K562 (cell line): ENCODE measurements around the gene WASHC4. TPM values are rescaled to one million over a fixed set of nuclear protein-coding genes. Genes with fewer than 3 reads are reported as not detected.

ENCODE experiments used
- BRCA1 ChIP-seq, 2 experiments: fragments of 450-650 bp in 1 of 2; sonication (generic) in 1 of 2; formaldehyde crosslinking in 1 of 2; IDR thresholded peaks; 2 replicates each; pipeline versions ENCODE4 v1.5.0 to v1.6.1; 2017 to 2020; ENCODE audit warnings: mild to moderate bottlenecking in 1 of 2, missing genetic modification reagents in 1 of 2
- E4F1 ChIP-seq: fragments of 250-450 bp; sonication (Bioruptor Pico); IDR thresholded peaks from 2 replicates; pipeline ENCODE4 v1.5.0; 2021; ENCODE audit warnings: mild to moderate bottlenecking, borderline replicate concordance
- GTF2B ChIP-seq: IDR thresholded peaks from 2 replicates; pipeline ENCODE4 v1.6.1; 2011; ENCODE audit not compliant: insufficient read length; ENCODE audit errors: extremely low read depth
- HIVEP1 ChIP-seq: fragments of 250-450 bp; sonication (Bioruptor Pico); IDR thresholded peaks from 2 replicates; pipeline ENCODE4 v1.4.0; 2020; ENCODE audit warnings: mild to moderate bottlenecking
- HMG20B ChIP-seq: fragments of 250-450 bp; sonication (Bioruptor Pico); IDR thresholded peaks from 2 replicates; pipeline ENCODE4 v1.5.0; 2021; ENCODE audit warnings: mild to moderate bottlenecking
- HNRNPL ChIP-seq: fragments of 200-400 bp; formaldehyde crosslinking; IDR thresholded peaks from 2 replicates; pipeline ENCODE4 v1.6.1; 2017; ENCODE audit warnings: low read depth, mild to moderate bottlenecking, low read length
- KDM2B ChIP-seq: fragments of 250-450 bp; sonication (Bioruptor Pico); IDR thresholded peaks from 2 replicates; pipeline ENCODE4 v1.8.0; 2021; ENCODE audit warnings: mild to moderate bottlenecking, moderate library complexity
- MCM2 ChIP-seq: fragments of 450-650 bp; IDR thresholded peaks from 2 replicates; pipeline ENCODE4 v1.6.1; 2017; ENCODE audit warnings: low read depth, mild to moderate bottlenecking
- SP1 ChIP-seq: sonication (generic); formaldehyde crosslinking; IDR thresholded peaks from 2 replicates; pipeline ENCODE4 v1.8.1; 2022; ENCODE audit warnings: mild to moderate bottlenecking, missing genetic modification reagents
- SRSF9 ChIP-seq: fragments of 200-400 bp; formaldehyde crosslinking; IDR thresholded peaks from 2 replicates; pipeline ENCODE4 v1.6.1; 2017; ENCODE audit warnings: low read depth, low read length, borderline replicate concordance
- STAT5B ChIP-seq: fragments of 250-450 bp; sonication (Bioruptor Pico); IDR thresholded peaks from 2 replicates; pipeline ENCODE4 v1.8.0; 2021; ENCODE audit warnings: mild to moderate bottlenecking, inconsistent platforms
- TEAD4 ChIP-seq, 2 experiments: sonication (generic) in 1 of 2; formaldehyde crosslinking in 1 of 2; IDR thresholded peaks; 2 replicates each; pipeline versions ENCODE4 v1.6.1 to v1.8.0; 2012 to 2022; ENCODE audit warnings: borderline replicate concordance in 1 of 2, inconsistent platforms in 1 of 2, low read length in 1 of 2, mild to moderate bottlenecking in 1 of 2, missing genetic modification reagents in 1 of 2
- polyA plus RNA-seq, 8 experiments: library from polyadenylated mRNA; depleted of rRNA in 4 of 8; stranded (reverse) in 5 of 8; unstranded in 3 of 8; fragments of >200 nt; fragmentation: Nextera tagmentation in 2 of 8; fragmentation: Illumina TruSeq in 1 of 8; extraction: Ambion mirVana in 2 of 8; extraction: Trizol in 1 of 8; gene quantifications; 2 replicates each; pipeline versions ENCODE4 v1.2.1 to v1.2.3, GENCODE V29; 2011 to 2014; ENCODE audit warnings: inconsistent platforms in 1 of 8, missing spikeins in 1 of 8
- total RNA-seq, 7 experiments: library from RNA; depleted of rRNA in 6 of 7; stranded (reverse); fragments of >200 nt in 6 of 7; fragmentation: Illumina TruSeq in 2 of 7; extraction: Trizol in 2 of 7; gene quantifications; 2 replicates each; pipeline versions ENCODE4 v1.2.1 to v1.2.3, GENCODE V29; 2011 to 2021; ENCODE audit warnings: low replicate concordance in 1 of 7
- TF ChIP-seq, protein P1 (sequence below): sonication (generic); formaldehyde crosslinking; IDR thresholded peaks from 2 replicates; pipeline ENCODE4 v1.8.1; 2023; ENCODE audit warnings: mild to moderate bottlenecking, missing genetic modification reagents

WASHC4 gene
- total and polyA plus RNA-seq, 9 of the 15 experiments (the other 6 are each of a cell fraction or from before 2014, with no cell fraction given), result 12.5 to 38.5 (median 21.3) TPM

- TF ChIP-seq KDM2B (no peak), HIVEP1 (CRISPR knock-in tag) (no peak), MCM2 (no peak), E4F1 (no peak), TEAD4 (IDR thresholded peaks at IDR 0.05; ENCODE audit: low read length) (no peak), TEAD4 (CRISPR knock-in tag; IDR thresholded peaks at IDR 0.05; ENCODE audit: borderline replicate concordance) (no peak), GTF2B (no peak), HNRNPL (no peak), BRCA1 (IDR thresholded peaks at IDR 0.05) (no peak), BRCA1 (CRISPR knock-in tag; IDR thresholded peaks at IDR 0.05) (no peak), HMG20B (CRISPR knock-in tag) (no peak), SP1 (peak; percentile 62; the same call in 1 of the 2 replicates), SRSF9 (no peak), STAT5B (CRISPR knock-in tag) (no peak)
- TF ChIP-seq, protein P1, sequence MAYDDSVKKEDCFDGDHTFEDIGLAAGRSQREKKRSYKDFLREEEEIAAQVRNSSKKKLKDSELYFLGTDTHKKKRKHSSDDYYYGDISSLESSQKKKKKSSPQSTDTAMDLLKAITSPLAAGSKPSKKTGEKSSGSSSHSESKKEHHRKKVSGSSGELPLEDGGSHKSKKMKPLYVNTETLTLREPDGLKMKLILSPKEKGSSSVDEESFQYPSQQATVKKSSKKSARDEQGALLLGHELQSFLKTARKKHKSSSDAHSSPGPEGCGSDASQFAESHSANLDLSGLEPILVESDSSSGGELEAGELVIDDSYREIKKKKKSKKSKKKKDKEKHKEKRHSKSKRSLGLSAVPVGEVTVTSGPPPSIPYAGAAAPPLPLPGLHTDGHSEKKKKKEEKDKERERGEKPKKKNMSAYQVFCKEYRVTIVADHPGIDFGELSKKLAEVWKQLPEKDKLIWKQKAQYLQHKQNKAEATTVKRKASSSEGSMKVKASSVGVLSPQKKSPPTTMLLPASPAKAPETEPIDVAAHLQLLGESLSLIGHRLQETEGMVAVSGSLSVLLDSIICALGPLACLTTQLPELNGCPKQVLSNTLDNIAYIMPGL (CRISPR knock-in tag), result no peak
These were observed at the start of gene WASHC4 (continued) for GRCh38 chr12:105107494-105108371.
